Globus pallidus (tissue), 1 donor: ENCODE results near the gene PHF8.

Source experiments
- DNase-seq: peaks from one replicate; pipeline ENCODE4 v3.0.0-alpha.2; 2015; ENCODE audit warnings: low spot score

The PHF8 gene

GRCh38 chrX:54012830-54013500 lies 31.3 kb downstream of the PHF8 start:
- no peak for DNase-seq

GRCh38 chrX:54007682-54008081 lies 36.6 kb downstream of the PHF8 start:
- no peak for DNase-seq

GRCh38 chrX:53997724-53998123 lies 46.5 kb downstream of the PHF8 start:
- no peak for DNase-seq

GRCh38 chrX:53992589-53992988 lies 51.7 kb downstream of the PHF8 start:
- DNase-seq, result no peak

DNA sequence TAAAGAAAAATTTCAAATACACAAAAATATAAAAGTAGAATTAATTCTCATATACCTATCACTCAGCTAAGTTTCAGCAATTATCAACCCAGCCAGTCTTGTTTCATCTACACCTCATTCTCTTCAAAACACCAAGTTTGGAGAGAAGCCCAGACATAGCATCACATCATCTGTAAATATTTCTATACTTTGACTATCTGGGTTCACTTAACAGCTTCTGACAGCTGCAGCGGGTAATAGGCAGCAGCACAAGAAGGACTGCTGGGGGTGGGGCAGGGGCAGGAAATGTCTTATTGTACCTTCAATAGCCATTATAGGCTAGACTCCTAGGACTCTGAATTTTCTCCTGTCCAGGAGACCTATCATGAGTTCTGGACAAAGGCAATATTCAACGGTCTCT lies 54.1 kb downstream of the PHF8 start:
- no peak for DNase-seq

GRCh38 chrX:53984895-53985294 lies 59.4 kb downstream of the PHF8 start:
- DNase-seq, result no peak

GRCh38 chrX:53974529-53974928 lies 69.7 kb downstream of the PHF8 start:
- no peak for DNase-seq

GRCh38 chrX:53969540-53969939 lies 74.7 kb downstream of the PHF8 start:
- no peak for DNase-seq

- no peak for DNase-seq
Measured at GRCh38 chrX:53950130-53950733, 94.0 kb downstream of the PHF8 start.

- no peak for DNase-seq
Measured at GRCh38 chrX:53940180-53940579, 104.1 kb downstream of the PHF8 start.

DNA sequence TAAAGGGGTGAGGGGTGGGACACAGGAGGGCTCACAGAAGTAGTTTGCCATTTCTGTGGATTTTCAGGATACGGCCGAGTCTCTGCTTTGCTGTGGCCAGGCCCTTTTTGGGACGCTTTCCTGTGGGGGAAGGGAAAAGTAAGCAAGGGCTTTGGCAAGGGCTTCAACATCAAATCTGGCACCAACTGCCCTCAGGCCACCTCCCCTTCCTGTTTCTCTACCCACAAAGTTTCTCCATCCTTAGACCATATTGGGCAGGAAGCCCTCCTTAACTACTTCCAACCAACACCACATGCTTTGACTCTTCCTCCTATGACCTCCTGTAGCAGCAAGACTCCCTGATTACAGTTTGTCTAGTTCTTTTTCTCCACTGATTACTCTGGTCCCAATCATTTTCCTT lies 105.1 kb downstream of the PHF8 start:
- DNase-seq, result no peak

DNA sequence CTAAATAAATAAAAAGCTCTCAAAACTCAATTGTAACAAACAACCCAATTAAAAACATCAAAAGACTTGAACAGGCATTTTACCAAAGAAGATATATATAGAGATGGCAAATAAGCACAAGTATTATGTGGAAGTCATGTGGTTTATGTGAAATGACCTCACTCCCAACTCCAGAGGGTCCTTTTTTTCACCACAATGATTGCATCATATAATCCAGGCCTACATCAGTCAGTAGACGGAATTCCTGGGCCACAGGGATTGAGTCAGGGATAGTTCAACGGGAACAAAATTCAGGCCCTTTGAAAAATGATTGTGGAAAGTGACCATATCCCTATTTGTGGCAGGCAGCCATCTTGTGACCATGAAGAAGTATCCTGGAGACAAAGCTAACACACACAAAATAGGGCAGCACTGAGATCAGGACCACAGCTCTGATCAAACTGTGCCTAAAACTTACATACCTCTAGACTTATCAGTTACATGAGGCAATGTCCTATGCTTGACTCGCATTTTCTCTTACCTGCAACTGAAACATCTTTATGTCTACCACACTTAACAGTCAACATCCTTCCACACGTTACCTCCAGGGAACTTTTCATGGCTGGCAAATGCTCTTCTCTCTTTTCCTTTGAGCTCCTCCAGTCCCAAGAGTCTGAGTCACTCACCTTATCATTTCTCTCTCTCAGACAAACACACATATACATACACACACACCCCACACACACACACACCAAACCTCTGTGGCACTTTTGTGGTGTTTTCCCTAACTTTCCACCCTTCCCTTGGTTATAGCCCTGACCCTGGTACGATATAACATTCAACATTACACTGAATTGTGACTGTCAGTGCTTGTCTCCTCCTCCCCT lies 113.5 kb downstream of the PHF8 start:
- no peak for DNase-seq

- no peak for DNase-seq
Measured at GRCh38 chrX:53926030-53926429, 118.2 kb downstream of the PHF8 start.

- no peak for DNase-seq
Measured at GRCh38 chrX:53918702-53919101, 125.6 kb downstream of the PHF8 start.

- DNase-seq, result no peak
Measured at GRCh38 chrX:53900623-53901022, 143.7 kb downstream of the PHF8 start.

DNA sequence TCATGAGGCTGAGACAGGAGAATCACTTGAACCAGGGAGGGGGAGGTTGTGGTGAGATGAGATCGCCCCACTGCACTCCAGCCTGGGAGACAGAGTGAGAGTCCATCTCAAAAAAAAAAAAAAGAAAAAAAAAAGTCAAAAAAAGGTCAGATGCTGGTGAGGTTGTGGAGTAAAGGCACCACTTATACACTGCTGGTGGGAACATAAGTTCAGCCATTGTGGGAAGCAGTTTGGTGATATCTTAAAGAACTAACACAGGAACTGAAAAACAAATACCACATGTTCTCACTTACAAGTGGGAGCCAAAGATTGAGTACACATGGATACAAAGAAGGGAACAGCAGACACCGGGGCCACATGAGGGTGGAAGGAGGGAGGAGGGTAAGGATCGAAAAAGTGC lies 149.0 kb downstream of the PHF8 start:
- no peak for DNase-seq
